ENCODE results near the gene GSTM1.

DNA sequence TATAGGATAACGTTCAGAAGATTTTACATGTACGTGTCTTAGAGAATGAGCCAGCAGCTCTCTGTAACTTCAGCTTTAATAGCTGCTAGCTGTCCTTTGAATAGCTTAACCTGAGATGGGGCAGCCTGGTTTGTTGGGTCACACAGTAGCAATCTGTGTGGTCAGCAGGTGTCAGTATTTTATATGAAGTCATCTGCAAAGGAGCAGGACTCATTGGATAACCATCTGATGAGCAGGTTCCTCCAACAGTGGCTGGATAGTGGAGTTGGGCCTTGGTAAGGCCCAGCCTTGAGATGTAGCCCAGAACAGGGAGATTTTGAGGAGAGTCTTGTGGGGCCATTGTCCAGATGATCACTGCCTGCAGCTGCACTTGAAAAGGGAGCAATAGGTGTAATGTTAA lies 30.9 kb downstream of the GSTM1 start:
- no peak for TF ChIP-seq CREB1 (IDR thresholded peaks at IDR 0.05; ENCODE audit: low read depth)
- TF ChIP-seq, protein P1, sequence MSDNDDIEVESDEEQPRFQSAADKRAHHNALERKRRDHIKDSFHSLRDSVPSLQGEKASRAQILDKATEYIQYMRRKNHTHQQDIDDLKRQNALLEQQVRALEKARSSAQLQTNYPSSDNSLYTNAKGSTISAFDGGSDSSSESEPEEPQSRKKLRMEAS (IDR thresholded peaks at IDR 0.05) = no peak
